Activated effector memory CD4-positive, alpha-beta T cell treated with anti-CD3 and anti-CD28 coated beads, Interleukin-2, amount 50 U/mL, for 16 hours (primary cell): ENCODE results near the gene ACTG1.

Source experiments
- DNase-seq: peaks from one replicate; pipeline ENCODE4 v3.0.0-alpha.2; 2020

The ACTG1 gene

DNA sequence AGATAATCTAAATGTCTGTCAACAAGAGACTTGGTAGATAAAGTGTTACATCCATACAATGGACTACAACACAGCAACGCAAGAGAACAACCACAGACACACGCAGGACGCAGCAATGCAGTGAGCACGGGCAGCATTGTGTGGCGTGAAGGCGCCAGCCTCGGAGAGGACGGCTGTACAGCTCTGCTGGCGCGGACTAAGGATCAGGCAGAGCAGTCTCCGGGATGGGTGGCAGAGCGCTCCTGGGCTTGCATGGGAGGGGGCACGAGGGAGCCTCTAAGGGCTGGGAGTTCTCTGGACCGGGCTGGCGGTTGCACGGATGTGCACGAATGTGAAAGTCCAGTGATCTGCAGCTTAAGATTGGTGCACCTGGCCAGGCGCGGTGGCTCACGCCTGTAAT, 34.5 kb downstream of the ACTG1 start:
- DNase-seq = no peak

DNA sequence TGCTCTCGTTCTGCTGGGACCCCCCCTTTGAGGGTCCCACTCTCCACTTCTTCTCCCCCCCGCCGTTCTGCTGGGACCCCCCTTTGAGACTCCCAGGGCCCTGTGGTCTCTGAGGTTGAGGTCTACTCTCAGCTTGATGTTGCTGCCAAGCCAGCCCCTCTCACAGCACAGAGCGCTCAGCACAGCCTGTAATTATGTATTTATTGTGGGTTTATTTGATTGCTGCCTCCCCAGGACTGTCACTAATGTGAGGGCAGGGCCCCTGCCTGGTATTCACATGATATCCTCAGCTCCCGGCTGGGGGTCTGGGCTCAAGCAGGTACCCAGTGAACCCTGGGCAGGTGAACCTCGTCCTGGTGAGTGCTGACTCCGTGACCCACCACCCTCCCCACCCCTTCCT, 35.4 kb downstream of the ACTG1 start:
- DNase-seq = no peak

DNA sequence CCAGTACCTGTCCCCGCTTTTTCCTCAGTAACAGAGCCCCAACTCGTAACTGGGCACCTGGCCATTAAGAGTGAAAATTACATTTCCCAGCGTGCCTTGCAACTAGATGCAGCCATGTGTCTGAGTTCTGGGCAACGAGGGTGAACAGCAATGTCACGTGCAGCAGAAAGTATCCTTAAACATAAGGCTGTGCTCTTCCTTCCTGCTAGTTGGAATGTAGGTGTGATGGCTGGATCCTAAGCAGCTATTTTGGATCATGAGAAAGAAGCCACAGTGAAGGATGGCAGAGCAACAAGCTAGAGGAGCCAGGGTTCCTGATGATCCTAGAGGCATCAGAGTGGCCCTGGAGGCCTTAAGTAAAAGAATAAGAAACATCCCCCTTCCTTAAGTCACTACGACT, 36.0 kb downstream of the ACTG1 start:
- DNase-seq = no peak

DNA sequence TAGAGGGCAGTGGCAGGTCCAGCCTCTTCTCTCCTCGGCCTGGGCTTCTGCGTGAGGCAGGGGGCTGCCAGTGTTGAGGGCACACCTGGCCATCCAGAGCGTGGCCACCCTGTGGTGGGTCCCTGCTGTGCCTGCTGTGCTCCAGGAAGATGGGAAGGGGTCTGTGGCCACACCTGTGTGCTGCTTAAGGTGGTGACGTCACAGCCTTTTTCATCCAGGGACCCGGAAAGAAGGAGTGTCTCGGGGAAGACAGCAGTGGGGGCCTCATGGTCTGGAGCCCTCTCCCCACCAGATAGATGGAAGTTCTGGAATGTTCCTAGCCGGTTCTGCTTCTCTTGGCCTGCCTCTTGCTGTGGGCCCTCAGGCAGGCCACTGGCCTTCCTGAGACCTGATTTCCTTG, 36.5 kb downstream of the ACTG1 start:
- no peak for DNase-seq

DNA sequence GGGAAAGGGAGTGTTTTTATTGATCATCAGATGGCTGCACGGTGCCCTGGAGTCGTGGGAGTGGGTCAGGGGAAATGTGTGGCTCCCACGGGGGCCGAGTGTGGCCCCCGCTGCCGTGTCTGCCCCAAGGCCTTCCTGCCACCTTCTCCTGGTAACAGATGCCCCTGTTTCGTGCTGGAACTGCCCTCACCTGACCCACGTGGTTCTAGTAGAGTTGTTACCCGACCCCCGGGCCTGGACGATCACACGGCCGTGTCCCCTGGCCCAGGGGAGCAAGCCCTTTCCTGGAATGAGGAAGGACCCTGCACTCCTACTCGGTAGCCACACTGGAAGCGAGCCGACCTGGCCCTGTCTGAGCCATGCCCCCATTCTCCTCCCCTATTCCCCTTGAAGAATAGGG, 37.6 kb downstream of the ACTG1 start:
- DNase-seq = no peak

DNA sequence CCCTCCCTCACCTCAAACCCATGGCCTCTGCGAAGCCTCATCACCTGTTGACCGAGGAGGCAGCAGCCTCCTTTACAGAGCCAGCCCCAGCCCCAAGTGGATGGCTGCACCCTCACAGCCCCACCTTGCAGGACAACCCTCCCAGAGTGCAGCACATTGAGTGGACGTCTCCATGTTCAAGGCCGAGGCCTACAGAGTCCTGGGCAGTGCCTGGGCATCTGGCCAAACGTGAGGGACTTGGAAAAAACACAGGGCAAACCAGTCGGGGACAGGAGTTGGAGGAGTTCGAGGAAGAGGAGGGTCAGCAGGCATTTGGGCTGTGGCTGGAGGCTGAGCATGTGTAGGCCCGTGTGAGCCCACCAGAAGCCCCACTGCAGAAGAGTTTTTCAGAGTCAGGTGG, 39.6 kb downstream of the ACTG1 start:
- no peak for DNase-seq

- no peak for DNase-seq
These were observed 40.7 kb downstream of the ACTG1 start for GRCh38 chr17:81471818-81472456.

DNA sequence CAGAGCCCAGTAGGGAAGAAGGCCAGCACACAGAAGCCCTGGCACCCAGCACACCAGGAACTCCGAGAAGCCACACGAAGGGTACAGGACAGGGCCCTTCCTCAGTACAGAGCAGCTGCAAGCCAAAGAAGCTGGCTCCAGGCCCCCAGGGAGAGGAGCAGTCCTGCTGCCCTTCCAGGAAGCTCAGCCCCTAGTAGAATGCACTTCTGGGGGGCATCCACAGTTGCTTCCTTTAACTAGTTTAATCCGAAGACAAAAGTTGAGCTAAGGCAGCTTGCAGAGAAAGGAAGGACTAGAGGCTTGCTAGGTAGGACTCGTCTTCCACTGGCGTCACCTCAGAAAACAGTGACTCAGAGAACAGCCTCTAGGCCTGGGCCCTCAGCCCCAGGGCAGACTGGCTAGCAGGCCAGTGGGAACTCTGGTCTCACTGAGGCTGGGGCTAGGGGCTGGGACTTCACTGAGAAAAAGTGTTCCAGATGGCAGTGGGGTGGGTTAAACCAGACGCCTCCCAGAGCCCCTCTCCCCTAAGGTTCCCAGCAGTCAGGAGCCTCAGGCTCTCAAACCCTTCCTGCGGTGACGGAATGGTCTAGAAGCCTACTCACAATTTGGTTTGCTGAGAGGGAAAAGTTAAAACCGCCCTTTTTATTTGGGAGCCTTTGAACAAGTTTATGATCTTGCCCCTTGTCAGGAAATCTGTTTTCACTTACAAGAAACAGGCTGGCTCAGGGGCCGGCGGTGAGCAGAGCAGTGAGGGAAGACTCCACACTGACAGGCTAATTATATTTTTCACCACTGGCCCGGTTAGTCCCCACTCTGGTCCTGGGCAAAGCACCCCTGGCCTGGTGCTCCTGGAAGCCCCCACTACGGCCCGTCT, 41.4 kb downstream of the ACTG1 start:
- DNase-seq = no peak

DNA sequence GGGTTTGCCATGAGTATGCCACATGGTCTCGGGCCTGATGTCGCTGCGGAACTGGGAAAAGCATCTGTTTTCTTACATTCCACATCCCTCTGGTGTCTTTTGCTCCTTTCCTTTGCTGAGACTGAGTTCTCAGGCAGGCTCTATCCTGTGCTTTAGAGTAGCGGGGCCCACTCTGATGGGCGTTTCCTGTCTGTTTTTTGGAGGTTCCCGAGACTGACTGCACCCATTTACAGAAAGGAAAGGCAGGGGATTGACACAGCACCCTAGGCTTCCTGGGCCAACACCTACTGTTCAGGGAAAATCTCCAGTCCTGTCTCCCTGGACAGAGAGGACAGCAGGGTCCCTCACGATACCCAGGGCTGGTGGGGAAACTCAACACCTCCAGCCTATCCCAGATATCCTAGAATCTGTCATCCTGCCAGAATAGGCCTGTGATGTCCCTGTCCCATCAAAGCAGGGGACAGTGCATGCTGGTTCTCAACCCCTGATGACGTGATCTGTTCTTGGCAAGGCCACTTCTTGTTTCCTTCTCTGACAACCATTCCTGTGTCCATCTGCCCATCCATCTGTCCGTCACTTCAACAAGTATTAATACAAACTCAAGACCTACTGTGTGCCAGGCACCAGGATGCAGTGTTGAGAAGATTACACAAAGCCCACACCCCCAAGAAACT, 42.2 kb downstream of the ACTG1 start:
- DNase-seq = no peak

- no peak for DNase-seq
These were observed 43.3 kb downstream of the ACTG1 start for GRCh38 chr17:81469266-81469665.

DNA sequence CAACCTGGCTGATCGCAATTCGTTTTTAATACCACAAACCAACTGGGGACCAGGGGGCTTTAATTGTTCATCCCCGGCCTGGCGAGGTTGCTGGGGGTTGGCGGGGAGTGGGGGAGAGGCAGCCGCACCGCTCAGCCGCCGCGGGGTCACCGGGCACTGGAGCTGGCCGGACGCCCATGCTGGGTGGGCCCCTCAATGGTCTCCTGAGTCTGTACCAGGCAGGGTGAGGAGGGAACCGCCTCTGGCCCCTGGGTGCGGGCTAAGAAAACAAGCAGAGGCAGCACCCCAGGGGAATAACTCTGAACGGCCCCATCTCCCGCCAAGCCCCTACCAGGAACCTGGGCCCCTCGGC, 43.9 kb downstream of the ACTG1 start:
- no peak for DNase-seq

DNA sequence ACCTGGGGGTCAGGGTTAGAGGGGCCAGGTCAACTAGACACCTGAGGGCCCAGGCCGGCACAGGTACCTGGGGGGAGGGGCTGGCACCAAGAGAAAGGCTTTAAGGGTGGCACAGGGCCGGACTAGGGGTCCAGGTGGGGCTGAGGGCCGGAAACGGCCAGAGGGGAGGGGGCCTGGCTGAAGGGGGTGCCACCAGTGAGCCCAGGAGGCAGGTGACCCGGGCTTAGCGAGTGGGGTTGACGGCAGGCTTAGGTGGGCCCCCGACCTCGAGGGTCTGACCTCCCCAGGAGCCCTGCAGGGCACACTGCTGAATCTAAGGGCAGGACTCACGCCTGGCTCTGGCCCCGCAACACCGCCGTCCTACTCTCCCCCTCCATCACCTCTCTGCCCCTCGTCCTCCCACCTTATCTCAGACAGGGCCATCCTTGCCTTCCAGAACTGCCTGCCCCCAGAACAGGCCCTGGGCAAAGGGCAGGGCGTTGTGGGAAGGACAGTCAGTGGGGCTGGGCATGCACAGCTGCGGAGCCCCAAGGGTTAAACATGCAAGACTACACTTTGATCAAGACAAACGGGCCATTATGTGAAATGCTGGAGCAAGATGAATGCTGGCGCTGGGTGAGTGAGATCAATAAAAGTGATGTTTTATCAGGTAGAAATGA, 44.4 kb downstream of the ACTG1 start:
- DNase-seq = no peak

- no peak for DNase-seq
These were observed 45.8 kb downstream of the ACTG1 start for GRCh38 chr17:81466564-81467472.

GRCh38 chr17:81465910-81466309, 46.7 kb downstream of the ACTG1 start:
- no peak for DNase-seq

- no peak for DNase-seq
These were observed 48.0 kb downstream of the ACTG1 start for GRCh38 chr17:81464586-81464985.

- DNase-seq = no peak
These were observed 49.1 kb downstream of the ACTG1 start for GRCh38 chr17:81463506-81463905.

- no peak for DNase-seq
These were observed 50.0 kb downstream of the ACTG1 start for GRCh38 chr17:81462506-81463125.

GRCh38 chr17:81461607-81462500, 50.7 kb downstream of the ACTG1 start:
- no peak for DNase-seq

GRCh38 chr17:81460856-81461460, 51.6 kb downstream of the ACTG1 start:
- no peak for DNase-seq
